Measurements from ENCODE around the gene BARX2.

BARX2 gene

DNA sequence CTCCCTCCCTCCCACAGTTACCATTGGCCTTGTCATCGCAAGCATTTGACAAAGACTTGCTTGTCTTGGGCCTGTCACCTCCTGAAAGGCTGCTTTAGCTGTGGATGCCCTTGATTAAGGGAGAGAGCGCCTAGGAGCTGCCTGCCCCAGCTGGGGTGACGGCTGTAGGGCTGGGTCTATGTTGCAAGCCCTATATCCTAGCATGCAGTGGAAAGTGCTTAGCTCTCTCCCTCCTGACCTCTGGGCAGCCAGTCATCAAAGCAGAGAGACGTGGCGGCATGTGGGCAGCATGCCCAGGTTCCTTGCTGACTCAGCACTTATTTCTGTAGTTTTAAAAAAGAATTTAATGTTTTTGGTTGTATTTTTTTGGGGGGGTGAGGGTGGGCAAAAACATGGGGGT is 75.9 kb downstream of the BARX2 start:
- TF ChIP-seq, protein P1, sequence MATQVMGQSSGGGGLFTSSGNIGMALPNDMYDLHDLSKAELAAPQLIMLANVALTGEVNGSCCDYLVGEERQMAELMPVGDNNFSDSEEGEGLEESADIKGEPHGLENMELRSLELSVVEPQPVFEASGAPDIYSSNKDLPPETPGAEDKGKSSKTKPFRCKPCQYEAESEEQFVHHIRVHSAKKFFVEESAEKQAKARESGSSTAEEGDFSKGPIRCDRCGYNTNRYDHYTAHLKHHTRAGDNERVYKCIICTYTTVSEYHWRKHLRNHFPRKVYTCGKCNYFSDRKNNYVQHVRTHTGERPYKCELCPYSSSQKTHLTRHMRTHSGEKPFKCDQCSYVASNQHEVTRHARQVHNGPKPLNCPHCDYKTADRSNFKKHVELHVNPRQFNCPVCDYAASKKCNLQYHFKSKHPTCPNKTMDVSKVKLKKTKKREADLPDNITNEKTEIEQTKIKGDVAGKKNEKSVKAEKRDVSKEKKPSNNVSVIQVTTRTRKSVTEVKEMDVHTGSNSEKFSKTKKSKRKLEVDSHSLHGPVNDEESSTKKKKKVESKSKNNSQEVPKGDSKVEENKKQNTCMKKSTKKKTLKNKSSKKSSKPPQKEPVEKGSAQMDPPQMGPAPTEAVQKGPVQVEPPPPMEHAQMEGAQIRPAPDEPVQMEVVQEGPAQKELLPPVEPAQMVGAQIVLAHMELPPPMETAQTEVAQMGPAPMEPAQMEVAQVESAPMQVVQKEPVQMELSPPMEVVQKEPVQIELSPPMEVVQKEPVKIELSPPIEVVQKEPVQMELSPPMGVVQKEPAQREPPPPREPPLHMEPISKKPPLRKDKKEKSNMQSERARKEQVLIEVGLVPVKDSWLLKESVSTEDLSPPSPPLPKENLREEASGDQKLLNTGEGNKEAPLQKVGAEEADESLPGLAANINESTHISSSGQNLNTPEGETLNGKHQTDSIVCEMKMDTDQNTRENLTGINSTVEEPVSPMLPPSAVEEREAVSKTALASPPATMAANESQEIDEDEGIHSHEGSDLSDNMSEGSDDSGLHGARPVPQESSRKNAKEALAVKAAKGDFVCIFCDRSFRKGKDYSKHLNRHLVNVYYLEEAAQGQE (IDR thresholded peaks at IDR 0.05; ENCODE audit: insufficient read depth in 1 of 2, low read depth in 2 of 2, low read length in 2 of 2), result no peak
- TF ChIP-seq POLR2AphosphoS5 (IDR thresholded peaks at IDR 0.05; ENCODE audit: low read depth, low read length) (no peak), SIN3A (IDR thresholded peaks at IDR 0.05; ENCODE audit: borderline replicate concordance, insufficient read depth, low read length) (no peak), TAF1 (IDR thresholded peaks at IDR 0.05; ENCODE audit: borderline replicate concordance, insufficient read depth, low read length) (no peak), FOXP2 (optimal IDR thresholded peaks at IDR 0.05; ENCODE audit: borderline replicate concordance, extremely low read depth, extremely low read length, insufficient read depth) (no peak)

DNA sequence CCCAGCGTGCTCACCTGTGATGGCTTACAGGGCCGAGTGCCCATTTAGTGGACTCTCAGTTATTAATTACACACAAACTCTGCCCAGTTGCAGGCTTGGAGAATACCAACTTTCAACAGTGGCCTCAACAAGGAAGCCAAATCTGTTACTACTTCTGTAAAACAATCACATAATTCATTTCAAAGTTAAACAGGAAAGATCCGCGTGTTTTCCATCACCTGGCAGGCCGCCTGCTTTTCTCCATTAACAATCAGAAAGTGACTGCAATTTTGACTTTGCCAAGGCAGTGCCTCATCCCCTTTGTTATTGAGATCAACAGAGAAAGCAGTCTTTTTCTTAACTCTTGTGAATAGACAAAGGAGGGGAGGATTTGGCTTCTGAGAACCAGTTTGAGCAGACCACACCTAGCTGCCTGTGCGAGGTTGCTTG is 77.7 kb downstream of the BARX2 start:
- TF ChIP-seq SIN3A (IDR thresholded peaks at IDR 0.05; ENCODE audit: borderline replicate concordance, insufficient read depth, low read length) (no peak), POLR2AphosphoS5 (IDR thresholded peaks at IDR 0.05; ENCODE audit: low read depth, low read length) (no peak), TAF1 (IDR thresholded peaks at IDR 0.05; ENCODE audit: borderline replicate concordance, insufficient read depth, low read length) (no peak), FOXP2 (optimal IDR thresholded peaks at IDR 0.05; ENCODE audit: borderline replicate concordance, extremely low read depth, extremely low read length, insufficient read depth) (no peak)
- TF ChIP-seq, protein P1 (IDR thresholded peaks at IDR 0.05; ENCODE audit: insufficient read depth in 1 of 2, low read depth in 2 of 2, low read length in 2 of 2), result no peak

DNA sequence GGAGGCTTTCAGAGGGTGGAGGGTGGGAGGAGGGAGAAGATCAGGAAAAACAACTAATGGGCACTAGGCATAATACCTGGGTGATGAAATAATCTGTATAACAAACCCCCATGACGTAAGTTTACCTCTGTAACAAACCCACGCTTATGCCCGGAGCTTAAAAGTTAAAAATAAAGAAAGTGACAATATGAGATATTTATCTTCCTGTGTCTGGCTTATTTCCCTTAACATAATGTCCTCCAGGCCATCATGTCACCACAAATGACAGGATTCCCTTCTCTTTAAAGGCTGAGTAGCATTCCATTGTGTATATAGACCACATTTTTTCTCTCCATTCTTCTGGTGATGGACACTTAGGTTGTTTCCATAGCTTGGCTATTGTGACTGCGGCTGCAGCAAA is 79.5 kb downstream of the BARX2 start:
- TF ChIP-seq, protein P1 (IDR thresholded peaks at IDR 0.05; ENCODE audit: insufficient read depth in 1 of 2, low read depth in 2 of 2, low read length in 2 of 2), result no peak
- TF ChIP-seq TAF1 (IDR thresholded peaks at IDR 0.05; ENCODE audit: borderline replicate concordance, insufficient read depth, low read length) (no peak), SIN3A (IDR thresholded peaks at IDR 0.05; ENCODE audit: borderline replicate concordance, insufficient read depth, low read length) (no peak), POLR2AphosphoS5 (IDR thresholded peaks at IDR 0.05; ENCODE audit: low read depth, low read length) (no peak), FOXP2 (optimal IDR thresholded peaks at IDR 0.05; ENCODE audit: borderline replicate concordance, extremely low read depth, extremely low read length, insufficient read depth) (no peak)

DNA sequence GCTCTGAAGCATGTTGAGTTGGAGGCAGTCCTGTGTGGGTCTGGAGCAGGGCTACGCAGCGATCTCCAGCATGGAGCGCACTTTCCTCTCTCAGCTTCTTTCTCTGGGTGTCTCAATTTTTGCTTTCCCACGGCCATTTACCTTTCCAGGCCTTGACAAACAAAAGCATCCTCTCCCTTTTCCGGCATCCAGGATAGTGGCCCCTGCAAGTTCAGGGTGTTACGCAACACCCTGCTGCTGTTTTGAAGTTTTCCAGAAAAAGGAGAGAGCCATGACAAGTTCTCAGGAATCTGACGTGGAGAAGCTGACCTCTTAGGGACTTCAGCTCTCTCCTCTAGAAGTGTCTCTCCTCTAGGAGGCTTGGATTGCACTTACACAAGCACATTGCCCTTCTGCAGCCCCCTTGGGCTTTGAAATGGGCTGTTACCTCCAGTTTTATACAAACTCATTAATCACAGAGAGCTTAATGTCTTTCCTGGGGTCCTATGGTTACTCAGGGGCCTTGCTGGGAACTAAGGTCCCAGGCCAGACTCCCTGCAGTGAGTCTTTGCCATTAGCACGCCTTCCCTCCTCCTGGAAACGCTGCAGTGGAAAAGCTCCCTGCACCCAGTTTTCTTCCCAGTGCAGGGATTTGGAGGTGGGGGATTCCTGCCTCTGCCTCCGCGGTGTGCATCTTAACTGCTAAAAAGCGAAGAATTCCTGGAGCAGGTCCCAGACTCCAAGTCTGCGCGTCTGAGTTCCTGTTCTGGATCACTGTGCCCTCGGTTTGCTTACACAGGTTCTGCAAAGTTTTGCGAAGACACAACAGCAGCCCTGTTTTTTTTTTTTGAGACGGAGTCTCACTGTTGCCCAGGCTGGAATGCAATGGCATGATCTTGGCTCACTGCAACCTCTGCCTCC is 80.4 kb downstream of the BARX2 start:
- no peak for TF ChIP-seq FOXP2 (optimal IDR thresholded peaks at IDR 0.05; ENCODE audit: borderline replicate concordance, extremely low read depth, extremely low read length, insufficient read depth)
- TF ChIP-seq SIN3A (IDR thresholded peaks at IDR 0.05; ENCODE audit: borderline replicate concordance, insufficient read depth, low read length), result no peak
- TF ChIP-seq, protein P1 (IDR thresholded peaks at IDR 0.05; ENCODE audit: insufficient read depth in 1 of 2, low read depth in 2 of 2, low read length in 2 of 2), result no peak
- TF ChIP-seq TAF1 (IDR thresholded peaks at IDR 0.05; ENCODE audit: borderline replicate concordance, insufficient read depth, low read length), result no peak
- TF ChIP-seq POLR2AphosphoS5 (IDR thresholded peaks at IDR 0.05; ENCODE audit: low read depth, low read length), result no peak

Data from PFSK-1 (cell line).